GM21515 (cell line): Measurements from ENCODE around the gene ZNF593.

Experiments
- ATAC-seq: cut with Tn5 transposase; IDR thresholded peaks from one replicate; pipeline ENCODE4 v1.9.1; 2021; ENCODE audit not compliant: unreplicated experiment

ZNF593 gene

DNA sequence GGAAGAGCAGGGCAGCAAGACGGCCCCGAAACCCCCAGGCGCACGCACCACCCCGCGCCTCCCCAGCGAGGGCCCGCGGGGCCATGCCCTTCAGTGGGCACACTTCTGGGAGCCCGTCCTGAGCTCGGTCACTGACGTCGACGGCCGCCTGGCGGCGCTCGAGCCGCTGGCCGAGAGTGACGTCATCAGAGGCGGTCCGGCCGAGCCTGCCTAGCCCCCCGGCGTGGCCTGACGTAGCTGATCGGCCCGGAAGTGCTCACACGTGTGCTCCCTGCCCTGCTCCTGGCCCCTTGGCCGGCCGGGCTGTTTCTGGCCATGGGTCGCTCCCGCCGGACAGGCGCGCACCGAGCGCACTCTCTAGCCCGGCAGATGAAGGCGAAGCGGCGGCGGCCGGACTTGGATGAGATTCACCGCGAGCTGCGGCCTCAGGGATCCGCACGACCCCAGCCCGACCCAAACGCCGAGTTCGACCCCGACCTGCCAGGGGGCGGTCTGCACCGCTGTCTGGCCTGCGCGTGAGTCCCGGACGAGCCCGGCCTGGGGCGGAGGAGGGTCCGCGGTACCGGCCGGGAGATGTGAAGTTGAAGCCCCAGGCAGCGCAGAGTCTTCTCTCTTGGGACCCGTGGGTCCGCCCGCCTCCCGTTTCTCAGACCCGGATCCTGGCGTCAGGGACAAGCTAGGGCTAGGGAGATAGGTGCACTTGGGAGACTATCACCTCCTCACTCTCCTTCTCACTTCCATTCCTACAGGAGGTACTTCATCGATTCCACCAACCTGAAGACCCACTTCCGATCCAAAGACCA is at the start of gene ZNF593:
Gene ZNF593, plus strand, starts transcription at position 240 of the 803 bp plus-strand sequence. Its CDS starts 76 bp downstream, at position 316.
- peak; percentile 93 for ATAC-seq

DNA sequence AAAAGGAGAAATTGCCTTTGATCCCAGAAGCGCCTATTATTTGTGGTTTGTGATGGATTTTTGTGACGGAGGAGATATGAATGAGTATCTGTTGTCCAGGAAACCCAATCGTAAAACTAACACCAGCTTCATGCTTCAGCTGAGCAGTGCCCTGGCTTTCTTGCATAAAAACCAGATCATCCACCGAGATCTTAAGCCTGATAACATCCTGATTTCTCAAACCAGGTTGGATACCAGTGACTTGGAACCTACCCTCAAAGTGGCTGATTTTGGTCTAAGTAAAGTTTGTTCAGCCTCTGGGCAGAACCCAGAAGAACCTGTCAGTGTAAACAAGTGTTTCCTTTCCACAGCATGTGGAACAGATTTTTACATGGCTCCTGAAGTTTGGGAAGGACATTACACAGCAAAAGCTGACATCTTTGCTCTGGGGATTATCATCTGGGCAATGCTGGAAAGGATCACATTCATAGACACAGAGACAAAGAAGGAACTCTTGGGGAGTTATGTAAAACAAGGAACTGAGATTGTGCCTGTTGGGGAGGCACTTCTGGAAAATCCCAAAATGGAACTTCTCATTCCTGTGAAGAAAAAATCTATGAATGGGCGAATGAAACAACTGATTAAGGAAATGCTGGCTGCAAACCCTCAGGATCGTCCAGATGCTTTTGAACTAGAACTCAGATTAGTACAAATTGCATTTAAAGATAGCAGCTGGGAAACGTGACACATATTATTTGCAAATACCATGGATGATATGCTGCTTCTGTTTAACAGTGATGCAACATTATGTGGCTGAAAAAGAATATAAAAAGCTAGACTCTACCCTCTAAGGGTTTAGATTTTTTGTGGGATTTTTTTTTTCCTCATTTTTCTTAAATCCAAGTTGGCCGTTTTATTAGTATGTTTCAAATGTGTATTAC is 47.6 kb upstream of the ZNF593 start:
- ATAC-seq, result no peak

DNA sequence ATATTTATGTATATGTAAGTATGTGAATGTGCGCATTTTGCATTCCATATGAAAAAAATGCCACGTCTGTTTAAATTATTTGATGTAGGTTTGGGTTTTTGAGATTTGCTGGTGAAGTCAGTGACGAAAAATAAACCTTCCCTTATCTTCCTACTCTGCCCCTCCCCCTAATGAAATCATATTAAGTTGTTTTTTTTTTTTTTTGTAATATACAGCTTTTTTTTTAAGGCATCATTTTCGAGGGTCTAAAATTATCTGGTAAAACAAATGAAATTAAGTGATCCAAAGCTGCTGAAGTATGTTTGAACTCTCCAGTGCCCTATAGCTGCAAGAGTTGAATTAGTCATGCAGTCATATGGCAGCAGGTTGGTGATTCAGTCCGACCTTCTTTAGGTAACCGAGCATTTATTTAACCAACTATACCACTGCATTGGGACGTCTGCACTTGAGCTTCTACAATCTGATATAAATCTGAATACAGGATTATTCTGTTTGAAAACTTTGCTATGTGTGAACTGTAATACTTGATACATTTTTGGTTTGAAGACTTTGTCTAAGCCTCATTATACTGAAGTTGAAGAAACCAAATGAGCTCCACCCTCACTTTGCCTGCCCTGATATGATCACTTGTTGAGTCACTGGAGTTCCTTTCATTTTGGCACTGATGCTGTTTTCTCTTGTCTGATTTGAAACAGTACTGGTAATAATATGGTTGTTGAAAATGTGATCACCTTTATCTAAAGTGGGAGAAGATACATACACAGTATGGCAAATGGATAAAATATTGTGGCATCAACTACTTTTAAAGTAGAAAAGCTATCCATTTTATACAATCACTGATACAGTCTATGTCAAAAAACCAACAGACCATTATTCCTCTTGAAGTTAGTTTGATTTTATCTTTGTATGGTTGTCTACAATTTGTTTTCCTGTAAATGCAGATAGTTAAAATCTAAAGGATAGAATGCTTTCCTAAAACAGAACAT is 46.4 kb upstream of the ZNF593 start:
- ATAC-seq, result no peak

DNA sequence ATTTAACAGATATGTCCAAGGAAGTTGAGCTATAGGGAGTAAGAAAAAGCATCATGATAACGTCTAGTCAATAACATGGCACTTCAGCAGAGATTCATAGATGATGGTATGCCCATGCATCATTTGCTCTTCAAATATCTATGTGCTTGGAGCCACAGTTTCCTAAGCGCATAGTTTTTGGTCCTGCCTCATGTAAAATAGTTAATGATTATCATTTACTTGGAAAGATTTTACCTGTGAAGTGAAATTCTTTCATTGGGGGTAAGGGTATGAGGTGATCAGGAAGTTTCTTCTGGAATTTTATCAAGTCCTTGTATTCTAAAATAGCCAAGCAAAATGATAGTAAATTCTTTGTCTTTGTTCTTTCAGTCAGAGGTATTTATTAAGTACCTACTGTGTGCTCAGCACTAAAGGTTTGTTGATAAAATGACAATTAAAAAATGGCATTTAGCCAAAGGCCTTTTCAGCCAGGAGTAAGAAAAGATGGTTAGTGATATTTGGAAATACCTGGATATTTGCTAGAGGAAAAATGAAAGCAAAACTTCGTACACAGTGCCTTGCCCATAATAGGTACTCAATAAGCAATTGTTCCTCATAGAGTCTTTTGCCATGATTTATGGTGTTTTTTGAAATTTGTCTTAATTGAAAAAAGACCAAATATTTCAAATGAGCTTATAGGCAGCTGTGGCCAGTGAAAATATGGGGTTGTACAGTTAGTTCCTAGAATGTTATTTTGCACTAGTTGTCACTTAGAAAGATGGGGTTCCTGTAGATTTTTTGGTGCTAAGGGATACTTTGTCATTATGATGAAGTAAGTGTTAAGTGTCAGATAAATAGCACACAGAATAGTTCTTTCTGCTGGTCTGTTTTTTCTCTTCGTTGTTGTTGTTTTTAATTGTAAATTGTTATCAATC is 45.0 kb upstream of the ZNF593 start:
- no peak for ATAC-seq

DNA sequence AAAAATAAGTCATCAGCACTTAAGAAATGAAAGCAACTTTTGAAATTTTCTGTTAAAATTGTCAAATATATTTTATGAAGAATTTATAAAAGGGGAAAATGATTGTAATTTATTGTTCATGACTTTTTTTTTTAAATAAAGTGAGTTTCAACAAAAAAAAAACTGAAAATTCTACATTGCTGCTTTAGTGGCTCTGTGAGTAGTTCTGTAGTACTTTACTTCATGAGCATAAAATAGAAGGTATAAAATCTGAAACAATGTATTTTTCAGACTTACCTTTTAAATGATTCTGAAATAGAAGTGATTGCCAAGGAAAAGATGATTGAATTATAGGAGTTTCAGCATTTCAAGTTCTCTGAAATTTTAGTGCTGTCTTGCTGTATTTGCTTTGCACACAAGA is 44.3 kb upstream of the ZNF593 start:
- ATAC-seq, result no peak

DNA sequence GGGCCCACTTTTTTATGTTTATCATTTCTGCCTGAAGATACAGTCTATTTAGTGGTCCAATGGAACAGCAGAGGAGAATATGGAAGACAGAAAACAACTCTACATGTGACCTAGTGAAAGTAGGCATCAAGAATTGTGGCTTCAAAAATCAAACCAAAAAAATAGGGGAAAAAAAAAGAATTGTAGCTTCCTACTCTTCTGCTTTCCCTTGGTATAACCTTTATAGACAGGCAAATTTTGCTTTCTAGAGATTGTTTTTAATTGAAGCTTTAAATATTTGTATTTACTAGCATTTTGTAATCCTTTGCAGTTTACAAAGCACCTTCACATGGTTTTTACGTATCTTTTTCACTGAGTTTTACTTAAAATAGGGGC is 43.8 kb upstream of the ZNF593 start:
- ATAC-seq, result no peak

DNA sequence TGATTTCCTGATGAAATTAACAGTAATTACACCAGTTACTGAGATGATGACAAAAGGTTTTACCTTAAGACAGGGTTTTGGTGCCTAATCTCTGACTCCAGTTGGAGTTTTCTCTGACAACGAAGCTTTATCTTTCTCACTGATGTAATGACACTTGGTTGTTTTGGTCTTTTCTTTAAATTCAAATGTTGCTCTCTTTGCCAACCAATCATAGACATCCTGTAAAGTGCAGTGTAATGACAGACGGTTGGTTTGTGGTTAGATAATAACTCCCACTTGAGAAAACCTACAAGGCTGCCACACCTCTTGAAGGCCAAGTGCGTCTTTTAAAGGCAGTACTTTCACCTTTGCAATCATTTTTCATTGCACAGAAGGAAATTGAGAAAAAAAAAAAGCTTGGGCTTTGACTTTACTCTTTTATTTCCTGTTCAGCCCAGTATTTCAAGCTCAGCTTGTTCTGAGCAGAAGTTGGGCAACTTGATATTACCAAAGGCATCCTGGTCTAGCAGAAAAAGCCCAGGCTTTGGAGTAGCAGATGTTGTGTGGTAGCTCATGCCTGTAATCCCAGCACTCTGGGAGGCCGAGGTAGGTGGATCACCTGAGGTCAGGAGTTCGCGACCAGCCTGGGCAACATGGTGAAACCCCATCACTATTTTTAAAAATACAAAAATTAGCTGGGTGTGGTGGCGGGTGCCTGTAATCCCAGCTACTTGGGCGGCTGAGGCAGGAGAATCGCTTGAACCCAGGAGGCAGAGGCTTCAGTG is 43.2 kb upstream of the ZNF593 start:
- ATAC-seq, result peak; percentile 83

DNA sequence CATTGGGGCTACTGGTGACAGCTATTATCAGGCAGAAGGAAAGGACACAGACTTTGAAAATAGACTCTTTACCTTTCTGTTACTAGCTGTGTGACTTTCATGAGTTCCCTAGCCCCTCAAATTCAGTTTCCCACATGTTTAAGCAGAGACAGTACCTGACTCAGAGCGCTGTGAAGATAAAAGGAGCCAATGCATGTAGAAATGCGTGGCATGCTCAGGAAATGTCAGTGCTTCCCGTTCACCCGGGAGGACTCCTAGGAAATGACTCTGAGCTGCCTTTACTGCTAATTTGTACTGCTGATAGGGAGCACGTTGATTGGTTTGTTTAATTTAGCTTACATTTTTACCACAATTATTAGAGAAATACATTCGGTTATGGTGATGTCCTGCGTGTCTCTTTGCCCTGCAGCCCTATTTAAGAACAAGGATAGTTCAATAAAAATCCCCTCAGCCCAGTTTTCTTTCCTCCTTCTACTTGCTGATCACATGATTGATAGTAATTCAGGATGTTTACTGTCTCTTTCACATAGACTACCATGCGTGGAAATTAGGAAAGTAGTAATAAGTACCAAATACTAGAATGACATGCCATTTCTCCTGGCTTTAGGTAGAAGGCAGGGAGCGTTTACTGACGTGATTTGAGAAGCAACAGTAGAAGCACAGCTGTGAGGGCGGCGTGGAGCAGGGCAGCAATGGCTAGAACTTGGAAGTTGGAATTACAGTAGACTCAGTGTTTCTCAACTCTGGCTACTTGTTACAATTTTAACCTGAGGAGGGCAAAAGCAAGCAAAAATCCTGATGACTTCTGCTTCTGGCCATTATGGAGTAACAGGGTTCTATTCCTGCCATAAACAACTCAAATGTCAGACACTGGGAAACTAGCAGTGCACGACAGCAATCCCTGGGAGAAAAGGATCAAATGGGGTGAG is 42.2 kb upstream of the ZNF593 start:
- ATAC-seq, result no peak

DNA sequence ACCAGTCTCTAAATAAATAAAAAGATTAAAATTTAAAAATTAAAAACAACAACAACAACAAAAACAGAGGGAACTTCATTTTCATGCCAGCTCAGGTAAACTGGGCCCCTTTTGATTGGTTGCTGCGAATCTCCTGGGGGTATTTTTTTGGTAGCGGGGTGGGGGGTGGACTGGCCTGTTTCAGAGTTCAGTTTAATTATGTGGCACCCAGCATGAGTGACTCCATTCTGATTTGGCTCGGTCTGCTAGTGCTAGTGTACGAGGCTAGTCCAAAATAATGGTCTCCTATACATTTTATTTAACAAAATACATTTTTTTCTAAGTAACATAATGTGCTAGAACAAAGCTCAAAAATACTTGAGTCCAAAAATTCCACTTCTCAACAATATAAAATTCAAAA is 39.9 kb upstream of the ZNF593 start:
- no peak for ATAC-seq

DNA sequence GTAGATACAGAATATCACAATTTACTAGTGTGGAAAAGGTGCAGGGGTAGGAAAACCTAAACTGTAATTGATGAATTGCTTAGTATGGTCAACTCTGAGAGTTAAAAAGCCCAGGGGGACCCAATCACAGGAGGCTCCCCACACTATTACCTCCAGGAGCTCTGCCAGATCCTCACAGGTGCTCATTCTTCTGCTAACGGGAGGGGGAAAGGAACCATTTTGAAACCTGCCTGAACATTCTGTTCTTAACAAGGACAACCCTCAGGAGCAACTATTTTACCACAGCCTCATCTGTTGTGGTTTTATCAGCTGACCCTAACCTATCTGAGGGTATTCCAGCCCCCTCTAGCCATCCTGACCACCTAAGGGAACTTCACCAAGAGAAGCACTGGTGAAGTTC is 39.0 kb upstream of the ZNF593 start:
- ATAC-seq, result no peak

DNA sequence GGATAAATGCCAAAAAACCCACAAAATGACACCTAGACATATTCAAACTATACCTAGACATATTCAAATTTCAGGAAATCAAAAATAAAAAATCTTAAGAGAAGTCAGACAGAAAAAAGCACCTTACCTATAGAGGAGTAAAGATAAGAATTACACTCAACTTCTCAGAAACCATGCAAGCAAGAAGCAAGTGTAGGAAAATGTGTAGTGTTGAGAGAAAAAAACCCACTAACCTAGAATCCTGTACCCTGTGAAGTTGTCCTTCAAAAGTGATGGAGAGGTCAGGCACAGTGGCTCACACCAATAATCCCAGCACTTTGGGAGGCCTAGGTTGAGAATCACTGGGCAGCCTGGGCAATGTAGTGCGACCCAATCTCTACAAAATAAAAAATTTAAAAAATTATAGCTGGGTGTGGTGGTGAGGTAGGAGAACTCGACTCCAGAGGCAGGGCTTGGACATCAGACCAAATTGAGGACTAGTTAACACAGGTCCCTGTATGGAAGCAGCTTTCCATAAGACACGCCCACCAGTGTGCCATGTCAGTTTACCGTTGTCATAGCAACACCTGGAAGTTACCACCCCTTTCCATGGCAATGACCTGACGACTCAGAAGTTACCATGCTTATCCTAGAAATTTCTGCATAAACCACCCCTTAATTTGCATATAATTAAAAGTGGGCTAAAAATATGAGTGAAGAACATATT is 37.4 kb upstream of the ZNF593 start:
- ATAC-seq, result no peak

DNA sequence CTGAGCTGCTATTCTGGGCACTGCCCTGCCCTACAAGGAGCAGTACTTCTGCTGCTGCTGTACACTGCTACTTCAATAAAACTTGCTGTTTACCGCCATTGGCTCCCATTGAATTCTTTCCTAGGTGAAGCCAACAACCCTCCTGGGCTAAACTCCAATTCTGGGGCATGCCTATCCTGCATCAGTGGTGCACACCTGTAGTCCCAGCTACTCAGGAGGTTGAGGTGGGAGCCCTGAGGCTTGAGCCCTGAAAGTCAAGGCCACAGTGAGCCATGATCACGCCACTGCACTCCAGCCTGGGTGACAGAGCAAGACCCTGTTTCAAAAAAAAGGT is 36.9 kb upstream of the ZNF593 start:
- ATAC-seq, result no peak

DNA sequence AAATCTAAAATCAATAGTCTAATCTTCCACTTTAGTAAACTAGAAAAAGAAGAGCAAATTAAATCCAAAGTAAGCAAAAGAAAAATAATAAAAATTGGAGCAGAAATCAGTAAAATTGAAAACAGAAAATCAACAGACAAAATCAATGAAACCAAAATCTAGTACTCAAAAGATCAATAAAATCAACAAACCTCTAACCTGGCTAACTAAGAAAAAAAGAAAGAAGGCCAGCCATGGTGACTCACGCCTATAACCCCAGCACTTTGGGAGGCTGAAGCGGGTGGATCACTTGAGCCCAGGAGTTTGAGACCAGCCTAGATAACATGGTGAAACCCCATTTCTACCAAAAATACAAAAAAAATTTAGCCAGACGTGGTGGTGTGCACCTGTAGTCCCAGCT is 35.2 kb upstream of the ZNF593 start:
- no peak for ATAC-seq

DNA sequence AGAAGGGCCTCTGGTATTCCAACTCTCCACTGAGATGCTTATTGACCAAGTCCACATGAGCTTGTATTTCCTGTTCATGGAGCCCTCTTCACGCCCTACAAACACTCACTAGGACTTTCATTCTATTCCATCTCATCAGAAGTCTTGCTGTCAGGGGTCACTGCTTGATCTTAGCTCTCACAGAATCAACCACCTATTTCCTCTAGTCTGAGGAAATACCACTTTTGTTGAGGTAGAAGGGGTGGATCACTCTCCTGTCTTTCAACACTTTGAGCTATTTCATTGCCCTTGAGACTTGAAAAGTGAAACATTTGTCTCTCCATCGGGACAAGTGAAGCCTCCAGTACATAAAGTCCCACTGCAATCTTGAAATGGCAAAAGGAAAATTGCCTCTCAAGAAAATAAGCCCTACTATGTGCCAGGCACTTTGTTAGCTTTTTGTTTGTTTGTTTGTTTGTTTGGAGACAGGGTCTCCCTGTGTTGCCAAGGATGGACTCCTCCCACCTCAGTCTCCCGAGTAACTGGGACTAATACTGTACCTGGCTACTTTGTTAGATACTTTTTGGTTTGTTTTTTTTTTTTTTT is 30.6 kb upstream of the ZNF593 start:
- no peak for ATAC-seq

DNA sequence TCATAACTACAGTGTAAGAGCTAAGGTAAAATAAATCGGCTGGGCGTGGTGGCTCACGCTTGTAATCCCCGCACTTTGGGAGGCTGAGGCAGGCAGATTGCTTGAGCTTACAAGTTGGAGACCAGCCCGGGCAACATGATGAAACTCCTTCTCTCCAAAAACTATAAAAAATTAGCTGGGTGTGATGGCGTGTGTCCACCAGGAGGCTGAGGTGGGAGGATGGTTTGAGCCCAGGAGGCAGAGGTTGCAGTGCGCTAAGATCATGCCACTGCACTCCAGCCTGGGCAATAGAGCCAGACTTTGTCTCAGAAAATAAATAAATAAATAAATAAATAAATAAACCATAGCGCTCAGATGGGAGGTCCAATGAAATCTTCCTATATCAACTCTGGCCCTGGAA is 27.5 kb upstream of the ZNF593 start:
- no peak for ATAC-seq

DNA sequence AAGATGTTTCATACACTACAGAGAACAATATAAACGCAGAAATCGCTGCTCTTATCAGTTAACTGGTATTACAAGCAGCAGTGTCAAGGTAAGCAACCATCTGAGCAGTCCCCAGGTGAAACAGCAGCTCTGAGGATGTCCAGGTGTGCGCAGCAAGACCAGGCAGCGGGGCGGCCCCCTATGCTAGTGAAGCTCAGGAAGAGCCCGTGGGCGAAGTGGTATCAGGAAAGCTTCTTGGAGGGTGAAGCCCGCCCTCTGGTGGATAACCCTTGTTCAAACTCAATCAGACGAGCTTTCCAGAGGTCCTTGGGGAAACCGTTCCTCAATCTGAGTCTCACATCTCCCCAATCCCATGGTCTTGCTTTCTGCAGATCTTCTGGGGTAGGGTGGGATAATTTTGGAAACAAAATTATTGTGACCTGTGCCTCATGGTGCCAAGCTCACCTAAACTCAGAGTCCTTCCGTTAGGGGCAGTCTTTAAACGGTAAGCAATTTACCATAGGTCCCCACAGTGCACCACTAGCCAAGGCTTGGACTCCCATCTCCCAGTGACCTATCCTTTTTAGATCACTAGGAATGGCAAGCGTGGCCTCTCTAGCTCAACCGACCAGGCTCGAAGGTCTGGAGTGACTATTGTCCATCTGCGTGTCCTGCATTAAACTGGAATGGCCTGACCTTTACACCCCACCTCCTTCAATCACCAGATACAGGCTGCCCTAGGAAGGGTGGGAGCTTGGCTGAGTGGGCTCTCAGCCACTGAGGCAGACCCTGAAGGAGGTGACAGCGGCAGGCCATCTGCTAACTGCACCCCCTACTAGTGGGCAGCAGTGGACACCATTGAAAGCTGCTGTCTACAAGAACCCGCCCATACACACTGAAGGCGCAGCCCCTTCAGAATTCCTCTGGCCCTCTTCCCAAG is 24.4 kb upstream of the ZNF593 start:
- no peak for ATAC-seq
